Liver (tissue), 3 donors: ENCODE data around the gene CDPF1.

Experiments
- ATF3 ChIP-seq: IDR thresholded peaks from 2 replicates; pipeline ENCODE4 v1.6.1; 2016; ENCODE audit warnings: antibody characterized with exemption
- CTCF ChIP-seq: fragments of 150-350 bp; IDR thresholded peaks from 2 replicates; pipeline ENCODE4 v1.5.1; 2017; ENCODE audit warnings: improper control_type of control experiment, low read depth, low read length; ENCODE audit not compliant: missing input control
- HNF4G ChIP-seq: IDR thresholded peaks from 2 replicates; pipeline ENCODE4 v1.6.1; 2016; ENCODE audit warnings: antibody characterized with exemption
- JUND ChIP-seq, 2 donors: IDR thresholded peaks; 2 replicates each; pipeline ENCODE4 v1.6.1; 2016; ENCODE audit warnings: antibody characterized with exemption in 2 of 2
- MAX ChIP-seq: IDR thresholded peaks from 2 replicates; pipeline ENCODE4 v1.6.1; 2016; ENCODE audit warnings: antibody characterized with exemption
- RAD21 ChIP-seq, 2 donors: IDR thresholded peaks; 2 replicates each; pipeline ENCODE4 v1.6.1; 2016; ENCODE audit warnings: antibody characterized with exemption in 2 of 2, mild to moderate bottlenecking in 2 of 2
- REST ChIP-seq: IDR thresholded peaks from 2 replicates; pipeline ENCODE4 v1.6.1; 2016; ENCODE audit warnings: antibody characterized with exemption, mild to moderate bottlenecking
- SP1 ChIP-seq: IDR thresholded peaks from 2 replicates; pipeline ENCODE4 v1.6.1; 2018; ENCODE audit warnings: antibody characterized with exemption, mild to moderate bottlenecking
- TAF1 ChIP-seq: conservative IDR thresholded peaks from 2 replicates; pipeline ENCODE4 v1.6.1; 2016; ENCODE audit warnings: antibody characterized with exemption, mild to moderate bottlenecking
- YY1 ChIP-seq: IDR thresholded peaks from 2 replicates; pipeline ENCODE4 v1.6.1; 2016; ENCODE audit warnings: antibody characterized with exemption, mild to moderate bottlenecking
- donor health status: healthy.
- donor health status: healthy.

- TF ChIP-seq TAF1, result no peak
- TF ChIP-seq ATF3, result no peak
- no peak for TF ChIP-seq REST
- TF ChIP-seq YY1, result no peak
- no peak for TF ChIP-seq CTCF
- TF ChIP-seq RAD21 (IDR thresholded peaks at IDR 0.05), result no peak
- no peak for TF ChIP-seq SP1
- no peak for TF ChIP-seq MAX
- TF ChIP-seq JUND (IDR thresholded peaks at IDR 0.05), result no peak
- no peak for TF ChIP-seq HNF4G
Measured at GRCh38 chr22:46201059-46201757, 48.9 kb downstream of the CDPF1 start.
